HG03103 (cell line): ENCODE results near the gene TGM6.
"Not testable (repeated sequence)": the region's sequence is repeated elsewhere in the genome, so short reads cannot be mapped to it uniquely, and the experiment has no call there.

Experiments used
- ATAC-seq: cut with Tn5 transposase; IDR thresholded peaks from one replicate; pipeline ENCODE4 v1.9.1; 2021; ENCODE audit warnings: low read depth; ENCODE audit not compliant: unreplicated experiment

TGM6 gene

DNA sequence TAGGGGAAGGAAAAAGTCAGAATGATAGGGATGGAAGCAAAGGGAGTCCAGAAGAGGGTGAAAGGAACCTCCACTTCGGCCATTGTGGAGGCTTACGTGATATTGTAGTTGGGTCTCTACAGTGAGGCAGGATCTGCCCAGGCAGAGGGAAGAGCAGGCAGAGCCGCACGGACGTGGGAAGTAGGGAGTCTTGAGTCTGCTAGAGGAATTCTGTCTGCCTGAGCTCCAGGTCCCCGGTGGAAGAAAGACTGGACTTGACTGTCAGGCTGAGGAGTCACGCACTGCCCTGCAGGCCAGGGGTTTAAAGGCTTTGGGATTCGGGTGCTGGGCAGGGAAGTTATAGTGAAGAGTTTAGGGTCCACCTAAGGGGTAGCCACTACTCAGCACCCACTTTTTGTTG is 16.4 kb downstream of the TGM6 start:
- ATAC-seq, result no peak

- ATAC-seq, result no peak
These were observed 17.0 kb downstream of the TGM6 start for GRCh38 chr20:2397595-2398145.

DNA sequence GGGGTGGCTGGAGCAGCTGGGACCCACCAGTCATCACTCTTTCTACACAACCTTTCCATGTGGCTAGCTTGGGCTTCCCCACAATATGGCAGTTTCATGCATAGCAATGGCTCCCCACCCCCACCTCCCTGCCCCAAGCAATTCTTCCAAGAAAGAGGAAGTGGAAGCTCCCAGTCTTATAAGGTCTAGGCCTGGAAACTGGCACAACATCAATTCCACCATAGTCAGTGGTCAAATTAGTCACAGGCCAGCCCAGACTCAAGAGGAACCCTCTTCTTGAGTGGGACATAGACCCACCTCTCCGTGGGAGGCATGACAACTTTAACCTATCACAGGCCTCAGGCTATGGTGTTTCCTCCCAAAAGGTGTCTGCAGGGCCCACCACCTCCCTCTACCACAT is 17.7 kb downstream of the TGM6 start:
- ATAC-seq, result no peak

GRCh38 chr20:2399390-2399789 is 18.7 kb downstream of the TGM6 start:
- no peak for ATAC-seq

- ATAC-seq, result no peak
These were observed 19.6 kb downstream of the TGM6 start for GRCh38 chr20:2400290-2400689.

GRCh38 chr20:2401527-2401926 is 20.8 kb downstream of the TGM6 start:
- ATAC-seq, result no peak

DNA sequence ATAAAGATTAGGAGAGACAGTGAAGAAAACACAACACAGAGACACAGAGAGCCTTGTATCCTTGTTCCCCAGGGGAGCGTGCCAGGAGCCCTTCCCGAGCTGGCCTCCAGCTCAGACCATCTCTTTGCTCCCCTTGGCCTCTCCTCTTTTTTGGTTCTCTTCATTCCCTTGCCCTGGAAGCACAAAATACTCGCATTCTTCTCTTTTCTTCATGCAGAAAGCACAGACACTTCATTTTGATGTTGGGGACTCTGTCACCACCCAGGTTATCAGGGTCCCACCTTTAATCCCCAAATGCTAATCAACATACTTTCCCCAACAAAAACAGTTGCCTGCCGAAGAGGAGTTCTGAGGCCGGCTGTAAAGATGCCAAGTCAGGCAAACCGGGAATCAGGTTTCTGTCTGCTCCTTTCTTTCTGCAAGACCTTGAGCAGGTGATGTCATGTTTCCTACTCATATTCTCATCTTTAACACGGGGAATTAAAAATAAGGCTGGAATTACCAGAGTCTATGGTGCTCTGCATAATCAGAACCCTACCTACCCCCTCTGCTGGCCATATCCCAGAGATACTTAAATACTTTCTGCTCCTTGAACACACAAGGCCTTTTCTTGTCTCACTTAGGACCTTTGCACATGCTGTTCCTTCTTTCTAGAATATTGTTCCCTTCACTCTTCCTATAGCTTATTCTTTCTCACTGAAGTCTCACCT is 21.7 kb downstream of the TGM6 start:
- no peak for ATAC-seq

DNA sequence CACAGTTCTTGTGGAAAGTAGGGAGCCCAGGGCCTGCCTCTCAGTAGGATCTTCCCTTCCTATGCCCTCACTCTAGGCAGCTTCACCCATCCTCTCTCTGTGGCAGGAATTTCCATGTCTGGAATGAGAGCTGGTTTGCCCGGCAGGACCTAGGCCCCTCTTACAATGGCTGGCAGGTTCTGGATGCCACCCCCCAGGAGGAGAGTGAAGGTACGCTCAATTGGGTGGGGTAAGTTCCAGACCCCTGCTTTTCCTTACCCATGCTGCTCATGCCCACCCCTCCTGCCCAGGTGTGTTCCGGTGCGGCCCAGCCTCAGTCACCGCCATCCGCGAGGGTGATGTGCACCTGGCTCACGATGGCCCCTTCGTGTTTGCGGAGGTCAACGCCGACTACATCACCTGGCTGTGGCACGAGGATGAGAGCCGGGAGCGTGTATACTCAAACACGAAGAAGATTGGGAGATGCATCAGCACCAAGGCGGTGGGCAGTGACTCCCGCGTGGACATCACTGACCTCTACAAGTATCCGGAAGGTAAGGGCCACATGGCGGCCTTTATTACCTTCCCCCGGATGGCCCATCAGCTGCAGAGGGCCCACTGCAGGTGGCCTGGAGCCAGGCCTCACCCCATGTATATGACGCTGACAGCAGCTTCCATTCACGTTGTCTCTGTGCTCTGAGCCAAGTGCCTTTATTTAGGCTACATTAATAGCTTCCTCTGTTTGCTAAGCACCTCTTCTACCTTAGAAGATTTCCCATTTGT is 22.8 kb downstream of the TGM6 start:
- ATAC-seq, result no peak

DNA sequence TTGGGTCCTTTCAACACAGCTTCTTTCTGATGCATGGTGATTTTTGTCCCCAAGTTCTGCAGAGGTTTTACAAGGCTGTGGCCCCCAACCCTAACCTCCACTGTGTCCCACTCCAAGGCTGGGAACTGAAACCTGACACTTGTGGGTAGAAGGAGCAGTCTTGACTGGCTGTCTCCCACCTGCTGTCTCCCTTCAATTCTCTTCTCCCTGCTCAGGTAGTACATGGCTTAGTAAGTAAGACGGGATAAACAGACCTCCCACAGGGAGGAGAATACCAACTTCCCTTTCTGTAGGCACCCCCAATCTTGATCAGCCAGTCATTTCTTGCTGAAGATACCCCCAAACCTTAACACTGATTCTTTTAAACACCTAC is 25.0 kb downstream of the TGM6 start:
- ATAC-seq, result no peak

- not testable (repeated sequence) for ATAC-seq
These were observed 26.7 kb downstream of the TGM6 start for GRCh38 chr20:2407355-2407754.

DNA sequence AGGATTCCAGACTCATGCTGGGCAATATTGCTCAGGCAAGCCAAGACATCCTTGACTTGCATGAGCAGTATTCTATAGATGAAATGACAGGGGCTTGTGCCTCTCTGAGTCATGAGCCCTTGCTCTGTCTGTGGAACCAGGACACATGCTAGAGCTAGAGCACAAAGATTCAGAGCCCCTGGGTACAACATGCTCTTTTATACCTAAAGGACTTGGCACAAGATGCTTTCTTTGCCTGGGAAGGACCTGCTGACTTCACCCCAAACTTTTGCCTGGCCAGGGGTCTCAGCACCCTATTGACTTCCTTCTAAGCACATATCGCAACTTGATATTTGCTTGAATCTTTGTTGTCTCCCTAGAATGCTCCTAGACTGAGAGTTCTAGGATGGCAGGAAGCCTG is 27.4 kb downstream of the TGM6 start:
- ATAC-seq, result no peak

- ATAC-seq, result no peak
These were observed 36.0 kb downstream of the TGM6 start for GRCh38 chr20:2416541-2417212.

DNA sequence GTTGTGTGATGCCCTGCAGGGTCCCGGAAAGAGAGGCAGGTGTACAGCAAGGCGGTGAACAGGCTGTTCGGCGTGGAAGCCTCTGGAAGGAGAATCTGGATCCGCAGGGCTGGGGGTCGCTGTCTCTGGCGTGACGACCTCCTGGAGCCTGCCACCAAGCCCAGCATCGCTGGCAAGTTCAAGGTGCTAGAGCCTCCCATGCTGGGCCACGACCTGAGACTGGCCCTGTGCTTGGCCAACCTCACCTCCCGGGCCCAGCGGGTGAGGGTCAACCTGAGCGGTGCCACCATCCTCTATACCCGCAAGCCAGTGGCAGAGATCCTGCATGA is 36.5 kb downstream of the TGM6 start:
- no peak for ATAC-seq

- no peak for ATAC-seq
These were observed 37.7 kb downstream of the TGM6 start for GRCh38 chr20:2418388-2418787.

- no peak for ATAC-seq
These were observed 39.8 kb downstream of the TGM6 start for GRCh38 chr20:2420510-2420909.

GRCh38 chr20:2421247-2421646 is 40.5 kb downstream of the TGM6 start:
- no peak for ATAC-seq

DNA sequence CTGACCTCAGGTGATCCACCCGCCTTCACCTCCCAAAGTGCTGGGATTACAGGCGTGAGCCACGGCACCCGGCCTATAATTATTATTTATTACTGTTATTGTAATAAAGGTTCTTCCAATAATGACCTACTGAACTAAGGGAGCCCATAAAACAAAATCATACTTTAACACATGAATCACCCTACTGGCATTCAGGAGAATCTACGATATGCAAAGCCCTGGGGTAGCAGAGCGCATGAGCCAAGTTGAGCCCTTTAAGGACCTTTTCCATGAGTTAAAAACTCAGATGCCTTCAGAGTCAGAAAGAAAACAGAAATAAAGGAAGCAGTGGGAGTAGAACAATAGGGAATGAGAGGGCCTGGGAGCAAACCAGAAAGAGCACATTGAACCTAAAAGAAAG is 48.4 kb downstream of the TGM6 start:
- no peak for ATAC-seq

GRCh38 chr20:2430538-2430937 is 49.8 kb downstream of the TGM6 start:
- ATAC-seq, result no peak

- ATAC-seq, result no peak
These were observed 50.5 kb downstream of the TGM6 start for GRCh38 chr20:2431185-2431584.

GRCh38 chr20:2446845-2447244 is 66.1 kb downstream of the TGM6 start:
- no peak for ATAC-seq

GRCh38 chr20:2449386-2449785 is 68.7 kb downstream of the TGM6 start:
- ATAC-seq, result no peak

DNA sequence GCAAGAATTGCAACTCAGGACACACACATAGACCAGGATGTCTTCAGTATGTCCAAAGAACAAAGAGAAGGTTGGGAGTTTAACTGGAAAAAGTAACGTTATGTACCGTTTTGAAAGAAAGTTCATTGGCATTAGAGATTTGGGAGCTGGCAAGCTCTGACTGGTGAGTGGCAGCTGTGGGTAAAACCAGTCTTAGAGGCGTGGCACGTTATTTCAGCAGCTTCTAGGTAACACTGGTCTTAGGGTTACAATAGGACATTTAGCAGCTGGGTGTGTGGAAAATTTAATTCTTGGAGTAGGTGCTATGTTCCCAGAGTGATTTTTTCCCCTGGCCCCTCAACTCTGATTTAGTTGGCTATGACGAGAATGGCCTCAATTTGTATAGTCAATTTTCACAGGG is 70.7 kb downstream of the TGM6 start:
- no peak for ATAC-seq
